GM23338 (cell line): ENCODE data around the gene GPR87. TPM values are rescaled to one million over a fixed set of nuclear protein-coding genes. Genes with fewer than 3 reads are reported as not detected.

Experiments
- CREB1 ChIP-seq: fragments of 250-450 bp; sonication (Bioruptor Pico); IDR thresholded peaks from 2 replicates; pipeline ENCODE4 v1.5.0; 2020; ENCODE audit warnings: low read depth, mild to moderate bottlenecking, moderate library complexity
- EZH2 ChIP-seq: fragments of 200-600 bp; sonication (generic); IDR thresholded peaks from one replicate; pipeline ENCODE4 v1.8.0; 2017; ENCODE audit warnings: antibody characterized with exemption, mild to moderate bottlenecking, low read depth; ENCODE audit not compliant: unreplicated experiment
- NANOG ChIP-seq: IDR thresholded peaks from 2 replicates; pipeline ENCODE4 v1.6.1; 2016; ENCODE audit warnings: antibody characterized with exemption, borderline replicate concordance
- POLR2AphosphoS5 ChIP-seq: IDR thresholded peaks from 2 replicates; pipeline ENCODE4 v1.6.1; 2016; ENCODE audit warnings: antibody characterized with exemption, low read depth
- REST ChIP-seq: IDR thresholded peaks from one replicate; pipeline ENCODE4 v1.6.1; 2018; ENCODE audit warnings: antibody characterized with exemption; ENCODE audit not compliant: unreplicated experiment
- STAT1 ChIP-seq: IDR thresholded peaks from one replicate; pipeline ENCODE4 v1.6.1; 2016; ENCODE audit warnings: antibody characterized with exemption; ENCODE audit not compliant: unreplicated experiment
- ZNF114 ChIP-seq: fragments of 250-450 bp; sonication (Bioruptor Pico); IDR thresholded peaks from 2 replicates; pipeline ENCODE4 v1.5.0; 2020; ENCODE audit warnings: mild to moderate bottlenecking, moderate library complexity
- ZNF331 ChIP-seq: fragments of 250-450 bp; sonication (Bioruptor Pico); IDR thresholded peaks from 2 replicates; pipeline ENCODE4 v1.5.0; 2020; ENCODE audit warnings: low read depth, mild to moderate bottlenecking, moderate library complexity
- polyA plus RNA-seq: library from polyadenylated mRNA; unstranded; fragments of >200 nt; fragmentation: Nextera tagmentation; extraction: Ambion mirVana; gene quantifications from 2 replicates; pipeline ENCODE4 v1.2.1, GENCODE V29; 2016
- total RNA-seq: library from RNA; depleted of rRNA; stranded (reverse); fragments of >200 nt; shearing (Covaris generic); gene quantifications from 2 replicates; pipeline ENCODE4 v1.2.3, GENCODE V29; 2014
- TF ChIP-seq, protein P1 (sequence below): fragments of 250-450 bp; sonication (Bioruptor Pico); IDR thresholded peaks from 2 replicates; pipeline ENCODE4 v1.5.0; 2020; ENCODE audit warnings: mild to moderate bottlenecking, moderate library complexity

Gene GPR87
- total and polyA plus RNA-seq, 2 experiments from 2014 or later: 0.21 TPM; not detected in 1

- TF ChIP-seq, protein P1, sequence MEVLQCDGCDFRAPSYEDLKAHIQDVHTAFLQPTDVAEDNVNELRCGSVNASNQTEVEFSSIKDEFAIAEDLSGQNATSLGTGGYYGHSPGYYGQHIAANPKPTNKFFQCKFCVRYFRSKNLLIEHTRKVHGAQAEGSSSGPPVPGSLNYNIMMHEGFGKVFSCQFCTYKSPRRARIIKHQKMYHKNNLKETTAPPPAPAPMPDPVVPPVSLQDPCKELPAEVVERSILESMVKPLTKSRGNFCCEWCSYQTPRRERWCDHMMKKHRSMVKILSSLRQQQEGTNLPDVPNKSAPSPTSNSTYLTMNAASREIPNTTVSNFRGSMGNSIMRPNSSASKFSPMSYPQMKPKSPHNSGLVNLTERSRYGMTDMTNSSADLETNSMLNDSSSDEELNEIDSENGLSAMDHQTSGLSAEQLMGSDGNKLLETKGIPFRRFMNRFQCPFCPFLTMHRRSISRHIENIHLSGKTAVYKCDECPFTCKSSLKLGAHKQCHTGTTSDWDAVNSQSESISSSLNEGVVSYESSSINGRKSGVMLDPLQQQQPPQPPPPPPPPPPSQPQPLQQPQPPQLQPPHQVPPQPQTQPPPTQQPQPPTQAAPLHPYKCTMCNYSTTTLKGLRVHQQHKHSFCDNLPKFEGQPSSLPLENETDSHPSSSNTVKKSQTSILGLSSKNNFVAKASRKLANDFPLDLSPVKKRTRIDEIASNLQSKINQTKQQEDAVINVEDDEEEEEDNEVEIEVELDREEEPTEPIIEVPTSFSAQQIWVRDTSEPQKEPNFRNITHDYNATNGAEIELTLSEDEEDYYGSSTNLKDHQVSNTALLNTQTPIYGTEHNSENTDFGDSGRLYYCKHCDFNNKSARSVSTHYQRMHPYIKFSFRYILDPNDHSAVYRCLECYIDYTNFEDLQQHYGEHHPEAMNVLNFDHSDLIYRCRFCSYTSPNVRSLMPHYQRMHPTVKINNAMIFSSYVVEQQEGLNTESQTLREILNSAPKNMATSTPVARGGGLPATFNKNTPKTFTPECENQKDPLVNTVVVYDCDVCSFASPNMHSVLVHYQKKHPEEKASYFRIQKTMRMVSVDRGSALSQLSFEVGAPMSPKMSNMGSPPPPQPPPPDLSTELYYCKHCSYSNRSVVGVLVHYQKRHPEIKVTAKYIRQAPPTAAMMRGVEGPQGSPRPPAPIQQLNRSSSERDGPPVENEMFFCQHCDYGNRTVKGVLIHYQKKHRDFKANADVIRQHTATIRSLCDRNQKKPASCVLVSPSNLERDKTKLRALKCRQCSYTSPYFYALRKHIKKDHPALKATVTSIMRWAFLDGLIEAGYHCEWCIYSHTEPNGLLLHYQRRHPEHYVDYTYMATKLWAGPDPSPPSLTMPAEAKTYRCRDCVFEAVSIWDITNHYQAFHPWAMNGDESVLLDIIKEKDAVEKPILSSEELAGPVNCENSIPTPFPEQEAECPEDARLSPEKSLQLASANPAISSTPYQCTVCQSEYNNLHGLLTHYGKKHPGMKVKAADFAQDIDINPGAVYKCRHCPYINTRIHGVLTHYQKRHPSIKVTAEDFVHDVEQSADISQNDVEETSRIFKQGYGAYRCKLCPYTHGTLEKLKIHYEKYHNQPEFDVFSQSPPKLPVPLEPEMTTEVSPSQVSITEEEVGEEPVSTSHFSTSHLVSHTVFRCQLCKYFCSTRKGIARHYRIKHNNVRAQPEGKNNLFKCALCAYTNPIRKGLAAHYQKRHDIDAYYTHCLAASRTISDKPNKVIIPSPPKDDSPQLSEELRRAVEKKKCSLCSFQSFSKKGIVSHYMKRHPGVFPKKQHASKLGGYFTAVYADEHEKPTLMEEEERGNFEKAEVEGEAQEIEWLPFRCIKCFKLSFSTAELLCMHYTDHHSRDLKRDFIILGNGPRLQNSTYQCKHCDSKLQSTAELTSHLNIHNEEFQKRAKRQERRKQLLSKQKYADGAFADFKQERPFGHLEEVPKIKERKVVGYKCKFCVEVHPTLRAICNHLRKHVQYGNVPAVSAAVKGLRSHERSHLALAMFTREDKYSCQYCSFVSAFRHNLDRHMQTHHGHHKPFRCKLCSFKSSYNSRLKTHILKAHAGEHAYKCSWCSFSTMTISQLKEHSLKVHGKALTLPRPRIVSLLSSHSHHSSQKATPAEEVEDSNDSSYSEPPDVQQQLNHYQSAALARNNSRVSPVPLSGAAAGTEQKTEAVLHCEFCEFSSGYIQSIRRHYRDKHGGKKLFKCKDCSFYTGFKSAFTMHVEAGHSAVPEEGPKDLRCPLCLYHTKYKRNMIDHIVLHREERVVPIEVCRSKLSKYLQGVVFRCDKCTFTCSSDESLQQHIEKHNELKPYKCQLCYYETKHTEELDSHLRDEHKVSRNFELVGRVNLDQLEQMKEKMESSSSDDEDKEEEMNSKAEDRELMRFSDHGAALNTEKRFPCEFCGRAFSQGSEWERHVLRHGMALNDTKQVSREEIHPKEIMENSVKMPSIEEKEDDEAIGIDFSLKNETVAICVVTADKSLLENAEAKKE (CRISPR knock-in tag): peak; percentile 92
- no peak for TF ChIP-seq CREB1 (CRISPR knock-in tag)
- TF ChIP-seq STAT1: no peak
- no peak for TF ChIP-seq EZH2
- TF ChIP-seq REST: no peak
- TF ChIP-seq ZNF114 (CRISPR knock-in tag): no peak
- TF ChIP-seq POLR2AphosphoS5: peak; percentile 52; the same call in 1 of the 2 replicates
- no peak for TF ChIP-seq NANOG
- TF ChIP-seq ZNF331 (CRISPR knock-in tag): no peak
Measured at GRCh38 chr3:151305060-151305774, 11.4 kb downstream of the GPR87 start (continued).
